ENCODE data around the gene RHOT2. TPM values are rescaled to one million over a fixed set of nuclear protein-coding genes. Genes with fewer than 3 reads are reported as not detected.

RHOT2 gene
- total RNA-seq, 1 donor from 2014 or later = 163 TPM

- Mint-ChIP-seq H3K4me1 (ENCODE audit: unreplicated experiment) (peaks cover 14% of the 10 kb centered on the region), H3K4me3 (no peak overlapping the region), H3K9me3 (no peaks in the 10 kb centered on the region), H3K27me3 (peaks cover 8% of the 10 kb centered on the region), H3K36me3 (no peaks in the 10 kb centered on the region), H3K27ac (no peak overlapping the region)
- DNase-seq (ENCODE audit: extremely low spot score, unreplicated experiment) = no peak
- TF ChIP-seq, protein P1, sequence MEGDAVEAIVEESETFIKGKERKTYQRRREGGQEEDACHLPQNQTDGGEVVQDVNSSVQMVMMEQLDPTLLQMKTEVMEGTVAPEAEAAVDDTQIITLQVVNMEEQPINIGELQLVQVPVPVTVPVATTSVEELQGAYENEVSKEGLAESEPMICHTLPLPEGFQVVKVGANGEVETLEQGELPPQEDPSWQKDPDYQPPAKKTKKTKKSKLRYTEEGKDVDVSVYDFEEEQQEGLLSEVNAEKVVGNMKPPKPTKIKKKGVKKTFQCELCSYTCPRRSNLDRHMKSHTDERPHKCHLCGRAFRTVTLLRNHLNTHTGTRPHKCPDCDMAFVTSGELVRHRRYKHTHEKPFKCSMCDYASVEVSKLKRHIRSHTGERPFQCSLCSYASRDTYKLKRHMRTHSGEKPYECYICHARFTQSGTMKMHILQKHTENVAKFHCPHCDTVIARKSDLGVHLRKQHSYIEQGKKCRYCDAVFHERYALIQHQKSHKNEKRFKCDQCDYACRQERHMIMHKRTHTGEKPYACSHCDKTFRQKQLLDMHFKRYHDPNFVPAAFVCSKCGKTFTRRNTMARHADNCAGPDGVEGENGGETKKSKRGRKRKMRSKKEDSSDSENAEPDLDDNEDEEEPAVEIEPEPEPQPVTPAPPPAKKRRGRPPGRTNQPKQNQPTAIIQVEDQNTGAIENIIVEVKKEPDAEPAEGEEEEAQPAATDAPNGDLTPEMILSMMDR (conservative IDR thresholded peaks at IDR 0.05) = no peak
Measured at GRCh38 chr16:717450-718245, 49.7 kb downstream of the RHOT2 start.

GRCh38 chr16:718389-718788, 50.5 kb downstream of the RHOT2 start:
- no peaks in the 10 kb centered on the region for H3K9me3 Mint-ChIP-seq
- no peak overlapping the region for H3K27ac Mint-ChIP-seq

GRCh38 chr16:718922-719321, 51.0 kb downstream of the RHOT2 start:
- TF ChIP-seq, protein P1 (conservative IDR thresholded peaks at IDR 0.05) = no peak
- H3K4me1 Mint-ChIP-seq (ENCODE audit: unreplicated experiment) = peaks cover 11% of the 10 kb centered on the region
- H3K27ac Mint-ChIP-seq = peak overlapping the region; percentile 59
- peak overlapping the region; percentile 84 for H3K4me3 Mint-ChIP-seq
- peaks cover 5% of the 10 kb centered on the region for H3K27me3 Mint-ChIP-seq
- no peaks in the 10 kb centered on the region for H3K9me3 Mint-ChIP-seq
- H3K36me3 Mint-ChIP-seq = no peaks in the 10 kb centered on the region
- no peak for DNase-seq (ENCODE audit: extremely low spot score, unreplicated experiment)

More at GRCh38 chr16:718389-718788, 50.5 kb downstream of the RHOT2 start:
- Mint-ChIP-seq H3K27me3 (peaks cover 5% of the 10 kb centered on the region), H3K36me3 (no peaks in the 10 kb centered on the region), H3K4me1 (ENCODE audit: unreplicated experiment) (peaks cover 11% of the 10 kb centered on the region), H3K4me3 (peak overlapping the region; percentile 84)
- DNase-seq (ENCODE audit: extremely low spot score, unreplicated experiment) = no peak
- TF ChIP-seq, protein P1 (conservative IDR thresholded peaks at IDR 0.05) = no peak

GRCh38 chr16:719815-720446, 52.0 kb downstream of the RHOT2 start:
- TF ChIP-seq, protein P1 (conservative IDR thresholded peaks at IDR 0.05) = peak; percentile 22
- H3K4me1 Mint-ChIP-seq (ENCODE audit: unreplicated experiment) = peaks cover 11% of the 10 kb centered on the region
- peaks cover 2% of the 10 kb centered on the region for H3K27me3 Mint-ChIP-seq
- H3K36me3 Mint-ChIP-seq = no peaks in the 10 kb centered on the region
- no peaks in the 10 kb centered on the region for H3K9me3 Mint-ChIP-seq
- no peak for DNase-seq (ENCODE audit: extremely low spot score, unreplicated experiment)
- H3K4me3 Mint-ChIP-seq = peak overlapping the region; percentile 84
- H3K27ac Mint-ChIP-seq = no peak overlapping the region

- H3K27me3 Mint-ChIP-seq = peaks cover 2% of the 10 kb centered on the region
- no peak overlapping the region for H3K27ac Mint-ChIP-seq
- no peak for DNase-seq (ENCODE audit: extremely low spot score, unreplicated experiment)
- peak overlapping the region; percentile 84 for H3K4me3 Mint-ChIP-seq
- peaks cover 11% of the 10 kb centered on the region for H3K4me1 Mint-ChIP-seq (ENCODE audit: unreplicated experiment)
- H3K9me3 Mint-ChIP-seq = no peaks in the 10 kb centered on the region
- TF ChIP-seq, protein P1 (conservative IDR thresholded peaks at IDR 0.05) = no peak
- H3K36me3 Mint-ChIP-seq = no peaks in the 10 kb centered on the region
Measured at GRCh38 chr16:720447-720989, 52.6 kb downstream of the RHOT2 start.
